ENCODE measurements around the gene GJD3.

- TF ChIP-seq GATA3 (IDR thresholded peaks at IDR 0.05; ENCODE audit: low read depth, low read length) (no peak), GATA2 (IDR thresholded peaks at IDR 0.05; ENCODE audit: low read depth, low read length) (no peak)
Measured at GRCh38 chr17:40344421-40345160, 19.9 kb downstream of the GJD3 start.
